ENCODE results near the gene STARD7.

DNA sequence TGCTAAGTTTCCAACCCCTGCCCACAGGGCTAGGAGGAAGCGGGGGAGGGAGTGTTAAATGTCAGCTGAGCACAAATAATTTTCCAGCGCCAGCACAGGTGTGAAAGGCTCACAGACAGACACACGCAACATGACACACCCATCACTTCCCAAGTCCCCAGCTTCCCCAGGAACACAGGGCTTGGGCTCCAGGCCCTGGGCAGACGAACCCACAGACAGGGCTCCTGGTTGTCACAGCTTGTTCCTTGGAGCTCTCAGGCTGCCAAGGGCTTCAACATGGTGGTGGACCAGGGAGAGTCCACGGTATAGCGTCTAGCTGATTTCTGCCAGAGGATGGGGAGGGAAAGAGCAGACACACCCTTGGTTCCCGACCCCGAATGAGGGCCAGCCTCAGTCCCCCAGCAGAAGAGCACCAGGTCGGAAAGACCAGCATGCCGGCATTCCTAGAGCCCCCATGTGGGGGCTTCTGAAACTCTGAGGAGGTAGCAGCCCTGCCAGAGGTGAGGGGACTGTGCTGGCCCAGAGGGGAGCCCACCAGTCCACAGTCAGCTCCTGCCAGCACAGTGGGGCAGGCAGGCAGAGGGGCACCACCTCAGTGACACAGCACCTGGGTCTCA, 65.3 kb downstream of the STARD7 start:
- TF ChIP-seq HNF4G (IDR thresholded peaks at IDR 0.05) (no peak), GABPA (IDR thresholded peaks at IDR 0.05 in 1 of 2, conservative IDR thresholded peaks at IDR 0.05 in 1 of 2) (no peak), TAF1 (conservative IDR thresholded peaks at IDR 0.05) (no peak), SP1 (IDR thresholded peaks at IDR 0.05) (no peak), RAD21 (IDR thresholded peaks at IDR 0.05) (no peak), EGR1 (IDR thresholded peaks at IDR 0.05; ENCODE audit: low read depth in 2 of 2) (no peak), YY1 (IDR thresholded peaks at IDR 0.05) (no peak), JUND (IDR thresholded peaks at IDR 0.05) (no peak), RXRA (IDR thresholded peaks at IDR 0.05) (no peak)
- TF ChIP-seq, protein P1, sequence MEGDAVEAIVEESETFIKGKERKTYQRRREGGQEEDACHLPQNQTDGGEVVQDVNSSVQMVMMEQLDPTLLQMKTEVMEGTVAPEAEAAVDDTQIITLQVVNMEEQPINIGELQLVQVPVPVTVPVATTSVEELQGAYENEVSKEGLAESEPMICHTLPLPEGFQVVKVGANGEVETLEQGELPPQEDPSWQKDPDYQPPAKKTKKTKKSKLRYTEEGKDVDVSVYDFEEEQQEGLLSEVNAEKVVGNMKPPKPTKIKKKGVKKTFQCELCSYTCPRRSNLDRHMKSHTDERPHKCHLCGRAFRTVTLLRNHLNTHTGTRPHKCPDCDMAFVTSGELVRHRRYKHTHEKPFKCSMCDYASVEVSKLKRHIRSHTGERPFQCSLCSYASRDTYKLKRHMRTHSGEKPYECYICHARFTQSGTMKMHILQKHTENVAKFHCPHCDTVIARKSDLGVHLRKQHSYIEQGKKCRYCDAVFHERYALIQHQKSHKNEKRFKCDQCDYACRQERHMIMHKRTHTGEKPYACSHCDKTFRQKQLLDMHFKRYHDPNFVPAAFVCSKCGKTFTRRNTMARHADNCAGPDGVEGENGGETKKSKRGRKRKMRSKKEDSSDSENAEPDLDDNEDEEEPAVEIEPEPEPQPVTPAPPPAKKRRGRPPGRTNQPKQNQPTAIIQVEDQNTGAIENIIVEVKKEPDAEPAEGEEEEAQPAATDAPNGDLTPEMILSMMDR (IDR thresholded peaks at IDR 0.05; ENCODE audit: low read depth, low read length, missing input control) = no peak
- TF ChIP-seq, protein P2, sequence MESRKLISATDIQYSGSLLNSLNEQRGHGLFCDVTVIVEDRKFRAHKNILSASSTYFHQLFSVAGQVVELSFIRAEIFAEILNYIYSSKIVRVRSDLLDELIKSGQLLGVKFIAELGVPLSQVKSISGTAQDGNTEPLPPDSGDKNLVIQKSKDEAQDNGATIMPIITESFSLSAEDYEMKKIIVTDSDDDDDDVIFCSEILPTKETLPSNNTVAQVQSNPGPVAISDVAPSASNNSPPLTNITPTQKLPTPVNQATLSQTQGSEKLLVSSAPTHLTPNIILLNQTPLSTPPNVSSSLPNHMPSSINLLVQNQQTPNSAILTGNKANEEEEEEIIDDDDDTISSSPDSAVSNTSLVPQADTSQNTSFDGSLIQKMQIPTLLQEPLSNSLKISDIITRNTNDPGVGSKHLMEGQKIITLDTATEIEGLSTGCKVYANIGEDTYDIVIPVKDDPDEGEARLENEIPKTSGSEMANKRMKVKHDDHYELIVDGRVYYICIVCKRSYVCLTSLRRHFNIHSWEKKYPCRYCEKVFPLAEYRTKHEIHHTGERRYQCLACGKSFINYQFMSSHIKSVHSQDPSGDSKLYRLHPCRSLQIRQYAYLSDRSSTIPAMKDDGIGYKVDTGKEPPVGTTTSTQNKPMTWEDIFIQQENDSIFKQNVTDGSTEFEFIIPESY (IDR thresholded peaks at IDR 0.05) = no peak
- TF ChIP-seq, protein P3, sequence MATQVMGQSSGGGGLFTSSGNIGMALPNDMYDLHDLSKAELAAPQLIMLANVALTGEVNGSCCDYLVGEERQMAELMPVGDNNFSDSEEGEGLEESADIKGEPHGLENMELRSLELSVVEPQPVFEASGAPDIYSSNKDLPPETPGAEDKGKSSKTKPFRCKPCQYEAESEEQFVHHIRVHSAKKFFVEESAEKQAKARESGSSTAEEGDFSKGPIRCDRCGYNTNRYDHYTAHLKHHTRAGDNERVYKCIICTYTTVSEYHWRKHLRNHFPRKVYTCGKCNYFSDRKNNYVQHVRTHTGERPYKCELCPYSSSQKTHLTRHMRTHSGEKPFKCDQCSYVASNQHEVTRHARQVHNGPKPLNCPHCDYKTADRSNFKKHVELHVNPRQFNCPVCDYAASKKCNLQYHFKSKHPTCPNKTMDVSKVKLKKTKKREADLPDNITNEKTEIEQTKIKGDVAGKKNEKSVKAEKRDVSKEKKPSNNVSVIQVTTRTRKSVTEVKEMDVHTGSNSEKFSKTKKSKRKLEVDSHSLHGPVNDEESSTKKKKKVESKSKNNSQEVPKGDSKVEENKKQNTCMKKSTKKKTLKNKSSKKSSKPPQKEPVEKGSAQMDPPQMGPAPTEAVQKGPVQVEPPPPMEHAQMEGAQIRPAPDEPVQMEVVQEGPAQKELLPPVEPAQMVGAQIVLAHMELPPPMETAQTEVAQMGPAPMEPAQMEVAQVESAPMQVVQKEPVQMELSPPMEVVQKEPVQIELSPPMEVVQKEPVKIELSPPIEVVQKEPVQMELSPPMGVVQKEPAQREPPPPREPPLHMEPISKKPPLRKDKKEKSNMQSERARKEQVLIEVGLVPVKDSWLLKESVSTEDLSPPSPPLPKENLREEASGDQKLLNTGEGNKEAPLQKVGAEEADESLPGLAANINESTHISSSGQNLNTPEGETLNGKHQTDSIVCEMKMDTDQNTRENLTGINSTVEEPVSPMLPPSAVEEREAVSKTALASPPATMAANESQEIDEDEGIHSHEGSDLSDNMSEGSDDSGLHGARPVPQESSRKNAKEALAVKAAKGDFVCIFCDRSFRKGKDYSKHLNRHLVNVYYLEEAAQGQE (IDR thresholded peaks at IDR 0.05) = no peak
- TF ChIP-seq, protein P4, sequence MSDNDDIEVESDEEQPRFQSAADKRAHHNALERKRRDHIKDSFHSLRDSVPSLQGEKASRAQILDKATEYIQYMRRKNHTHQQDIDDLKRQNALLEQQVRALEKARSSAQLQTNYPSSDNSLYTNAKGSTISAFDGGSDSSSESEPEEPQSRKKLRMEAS (IDR thresholded peaks at IDR 0.05) = no peak
- TF ChIP-seq, protein P5, sequence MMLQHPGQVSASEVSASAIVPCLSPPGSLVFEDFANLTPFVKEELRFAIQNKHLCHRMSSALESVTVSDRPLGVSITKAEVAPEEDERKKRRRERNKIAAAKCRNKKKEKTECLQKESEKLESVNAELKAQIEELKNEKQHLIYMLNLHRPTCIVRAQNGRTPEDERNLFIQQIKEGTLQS (IDR thresholded peaks at IDR 0.05) = no peak

Measured in liver (tissue), 3 donors.